NT2/D1 (cell line): ENCODE measurements around the gene SPAG17.

Experiments
- DNase-seq: peaks from one replicate; pipeline ENCODE4 v3.0.0-alpha.2; 2011; ENCODE audit warnings: low read depth, low spot score
- H3K27me3 ChIP-seq: 2 replicates; pipeline ENCODE4 v1.6.0; 2011; ENCODE audit warnings: mild to moderate bottlenecking; ENCODE audit not compliant: insufficient read length, insufficient read depth
- H3K36me3 ChIP-seq: 2 replicates; pipeline ENCODE4 v1.6.1; 2011; ENCODE audit warnings: mild to moderate bottlenecking, low read length, mixed read lengths; ENCODE audit not compliant: insufficient read depth, insufficient read length
- H3K4me1 ChIP-seq: 2 replicates; pipeline ENCODE4 v1.5.1; 2011; ENCODE audit not compliant: insufficient read depth, insufficient read length
- H3K4me3 ChIP-seq: 2 replicates; pipeline ENCODE4 v1.5.1; 2011; ENCODE audit warnings: low read depth; ENCODE audit not compliant: insufficient read length
- H3K9ac ChIP-seq: 2 replicates; pipeline ENCODE4 v1.6.0; 2011; ENCODE audit warnings: low read depth; ENCODE audit not compliant: insufficient read length
- H3K9me3 ChIP-seq: 2 replicates; pipeline ENCODE4 v1.5.1; 2011; ENCODE audit warnings: mild to moderate bottlenecking, low read length; ENCODE audit not compliant: insufficient read depth
- SUZ12 ChIP-seq: IDR thresholded peaks from 2 replicates; pipeline ENCODE4 v1.6.1; 2011; ENCODE audit not compliant: insufficient read length, insufficient read depth; ENCODE audit errors: extremely low read depth
- YY1 ChIP-seq: IDR thresholded peaks from 2 replicates; pipeline ENCODE4 v1.6.1; 2011; ENCODE audit not compliant: insufficient read length, insufficient read depth
- ZNF274 ChIP-seq: IDR thresholded peaks from 2 replicates; pipeline ENCODE4 v1.6.1; 2011; ENCODE audit warnings: mild to moderate bottlenecking, low read depth, low read length

Gene SPAG17

GRCh38 chr1:118185084-118185832, at the start of gene SPAG17:
SPAG17 (minus strand) TSS chr1:118185228; CDS start chr1:118185157, 71 bp downstream.
- H3K9me3 ChIP-seq: peaks cover 7% of the 10 kb centered on the region; the same call in 1 of the 2 replicates
- peaks cover 3% of the 10 kb centered on the region for H3K4me1 ChIP-seq
- no peaks in the 10 kb centered on the region for H3K36me3 ChIP-seq
- peak within 1 kb of the TSS; percentile 83 for H3K9ac ChIP-seq
- H3K4me3 ChIP-seq: peak within 1 kb of the TSS; percentile 78
- TF ChIP-seq YY1: no peak
- TF ChIP-seq ZNF274: no peak
- no peak for TF ChIP-seq SUZ12
- peak; percentile 97 for DNase-seq
- H3K27me3 ChIP-seq: no peaks in the 10 kb centered on the region

- no peak for DNase-seq
- Histone ChIP-seq H3K27me3 (no peaks in the 10 kb centered on the region), H3K9me3 (0 out of 2 replicates have a peak, but pooled peaks cover 11% of the 10 kb centered on the region), H3K4me1 (no peaks in the 10 kb centered on the region), H3K9ac (no peak overlapping the region), H3K36me3 (no peaks in the 10 kb centered on the region), H3K4me3 (no peak overlapping the region)
- TF ChIP-seq YY1 (no peak), SUZ12 (no peak), ZNF274 (no peak)
Observed at GRCh38 chr1:118225471-118225870, 40.4 kb upstream of the SPAG17 start.

GRCh38 chr1:118223426-118223825, 38.4 kb upstream of the SPAG17 start:
- peak; percentile 48 for DNase-seq
- Histone ChIP-seq H3K27me3 (no peaks in the 10 kb centered on the region), H3K4me1 (no peaks in the 10 kb centered on the region), H3K9ac (no peak overlapping the region), H3K4me3 (no peak overlapping the region), H3K9me3 (0 out of 2 replicates have a peak, but pooled peaks cover 8% of the 10 kb centered on the region), H3K36me3 (no peaks in the 10 kb centered on the region)
- no peak for TF ChIP-seq SUZ12
- no peak for TF ChIP-seq ZNF274
- TF ChIP-seq YY1: no peak

GRCh38 chr1:118219438-118219837, 34.4 kb upstream of the SPAG17 start:
- H3K9me3 ChIP-seq: no peaks in the 10 kb centered on the region
- DNase-seq: no peak

GRCh38 chr1:118217141-118217838, 32.3 kb upstream of the SPAG17 start:
- Histone ChIP-seq H3K9me3 (no peaks in the 10 kb centered on the region), H3K4me3 (no peak overlapping the region), H3K36me3 (no peaks in the 10 kb centered on the region), H3K27me3 (no peaks in the 10 kb centered on the region), H3K4me1 (no peaks in the 10 kb centered on the region), H3K9ac (no peak overlapping the region)
- no peak for TF ChIP-seq SUZ12
- no peak for TF ChIP-seq YY1
- no peak for TF ChIP-seq ZNF274
- DNase-seq: no peak

More at GRCh38 chr1:118219438-118219837, 34.4 kb upstream of the SPAG17 start:
- Histone ChIP-seq H3K36me3 (no peaks in the 10 kb centered on the region), H3K27me3 (no peaks in the 10 kb centered on the region), H3K4me3 (no peak overlapping the region), H3K9ac (no peak overlapping the region), H3K4me1 (no peaks in the 10 kb centered on the region)
- no peak for TF ChIP-seq ZNF274
- no peak for TF ChIP-seq YY1
- no peak for TF ChIP-seq SUZ12

GRCh38 chr1:118214866-118215265, 29.8 kb upstream of the SPAG17 start:
- no peaks in the 10 kb centered on the region for H3K4me1 ChIP-seq
- H3K9me3 ChIP-seq: no peaks in the 10 kb centered on the region
- TF ChIP-seq SUZ12: no peak
- TF ChIP-seq ZNF274: no peak
- no peak for TF ChIP-seq YY1
- H3K4me3 ChIP-seq: no peak overlapping the region
- DNase-seq: no peak
- no peaks in the 10 kb centered on the region for H3K36me3 ChIP-seq
- no peak overlapping the region for H3K9ac ChIP-seq
- H3K27me3 ChIP-seq: no peaks in the 10 kb centered on the region

GRCh38 chr1:118210723-118211110, 25.7 kb upstream of the SPAG17 start:
- TF ChIP-seq ZNF274 (no peak), YY1 (no peak), SUZ12 (no peak)
- no peak for DNase-seq
- Histone ChIP-seq H3K27me3 (no peaks in the 10 kb centered on the region), H3K4me1 (no peaks in the 10 kb centered on the region), H3K4me3 (no peak overlapping the region), H3K36me3 (no peaks in the 10 kb centered on the region), H3K9me3 (no peaks in the 10 kb centered on the region), H3K9ac (no peak overlapping the region)
